PC-3 (cell line): ENCODE data around the gene ADARB2. TPM values are rescaled to one million over a fixed set of nuclear protein-coding genes. Genes with fewer than 3 reads are reported as not detected.

Source experiments
- ATAC-seq: fragments of 200-7000 bp; cut with Tn5 transposase; 2 replicates; pipeline ENCODE4 v1.9.1; 2020; ENCODE audit warnings: mild to moderate bottlenecking, moderate library complexity
- BruUV-seq: library from RNA; stranded (reverse); fragments of 400-500 nt; replicated peaks from 2 replicates; lab custom pipeline; 2021; lab: Mats Ljungman, UMichigan
- CTCF ChIA-PET: fragments of 300-600 bp; sonication (Branson Sonifier 250); formaldehyde crosslinking; loops from one replicate; lab custom pipeline; 2022; ENCODE audit warnings: antibody characterized with exemption; lab: Charles Lee
- POLR2A ChIA-PET: fragments of 300-600 bp; sonication (Branson Sonifier 250); formaldehyde crosslinking; loops from one replicate; lab custom pipeline; 2022; ENCODE audit warnings: antibody characterized with exemption; ENCODE audit not compliant: unreplicated experiment; lab: Charles Lee
- DNase-seq: peaks from one replicate; pipeline ENCODE4 v3.0.0-alpha.2; 2015
- H2AFZ ChIP-seq: fragments of 300-600 bp; sonication (generic); 2 replicates; pipeline ENCODE4 v1.6.0; 2016; ENCODE audit warnings: antibody characterized with exemption, low read length
- H3F3A ChIP-seq: fragments of 300-600 bp; sonication (generic); one replicate; pipeline ENCODE4 v1.6.0; 2017; ENCODE audit warnings: antibody characterized with exemption, low read length, control low read depth, mild to moderate bottlenecking; ENCODE audit not compliant: unreplicated experiment
- H3K27ac ChIP-seq: fragments of 300-600 bp; sonication (generic); 2 replicates; pipeline ENCODE4 v1.5.1; 2016; ENCODE audit warnings: mild to moderate bottlenecking, low read length
- H3K27me3 ChIP-seq: fragments of 300-600 bp; sonication (generic); 2 replicates; pipeline ENCODE4 v1.6.1; 2016; ENCODE audit warnings: low read length, mixed read lengths
- H3K36me3 ChIP-seq: fragments of 300-600 bp; sonication (generic); 2 replicates; pipeline ENCODE4 v1.6.1; 2016; ENCODE audit warnings: low read depth, mixed run types, low read length, mixed read lengths
- H3K4me1 ChIP-seq: fragments of 300-600 bp; sonication (generic); 2 replicates; pipeline ENCODE4 v1.5.1; 2016; ENCODE audit warnings: low read length; ENCODE audit not compliant: insufficient read depth
- H3K4me2 ChIP-seq: fragments of 300-600 bp; sonication (generic); 2 replicates; pipeline ENCODE4 v1.6.0; 2016; ENCODE audit warnings: low read length
- H3K4me3 ChIP-seq: fragments of 300-600 bp; sonication (generic); 2 replicates; pipeline ENCODE4 v1.5.1; 2016; ENCODE audit warnings: mild to moderate bottlenecking, low read length, mixed read lengths
- H3K79me2 ChIP-seq: fragments of 300-600 bp; sonication (generic); 2 replicates; pipeline ENCODE4 v1.6.1; 2017; ENCODE audit warnings: low read length, mixed read lengths
- H3K9ac ChIP-seq: fragments of 300-600 bp; sonication (generic); 2 replicates; pipeline ENCODE4 v1.6.0; 2016; ENCODE audit warnings: mild to moderate bottlenecking, low read length
- H3K9me2 ChIP-seq: fragments of 300-600 bp; sonication (generic); replicated peaks from 2 replicates; pipeline ENCODE4 v1.6.1; 2016; ENCODE audit warnings: mixed run types, low read length, mixed read lengths
- H3K9me3 ChIP-seq: fragments of 300-600 bp; sonication (generic); 2 replicates; pipeline ENCODE4 v1.6.1; 2016; ENCODE audit warnings: low read length, mixed read lengths
- H4K20me1 ChIP-seq: fragments of 300-600 bp; sonication (generic); 2 replicates; pipeline ENCODE4 v1.6.1; 2016; ENCODE audit warnings: low read length, mixed read lengths
- EZH2 ChIP-seq: fragments of 300-600 bp; sonication (generic); IDR thresholded peaks from one replicate; pipeline ENCODE4 v1.6.1; 2017; ENCODE audit warnings: antibody characterized with exemption, mild to moderate bottlenecking, low read length; ENCODE audit not compliant: unreplicated experiment
- EZH2phosphoT487 ChIP-seq: fragments of 300-600 bp; sonication (generic); IDR thresholded peaks from 2 replicates; pipeline ENCODE4 v1.6.1; 2018; ENCODE audit warnings: mild to moderate bottlenecking, antibody characterized with exemption, low read length, borderline replicate concordance
- intact Hi-C: fragments of 100-400 bp; cut with micrococcal nuclease; formaldehyde crosslinking; loops from 2 replicates; pipeline ENCODE4 v1.9.0; 2023
- total RNA-seq: library from RNA; depleted of rRNA; stranded (reverse); fragments of >200 nt; gene quantifications from 2 replicates; pipeline ENCODE4 v1.2.3, GENCODE V29; 2014
- TF ChIP-seq, protein P1 (sequence below): fragments of 300-600 bp; sonication (generic); conservative IDR thresholded peaks from 2 replicates; pipeline ENCODE4 v1.5.1; 2017; ENCODE audit warnings: antibody characterized with exemption, low read depth, mild to moderate bottlenecking, low read length

ADARB2 gene
- total RNA-seq, 1 experiment from 2014 or later = not detected

GRCh38 chr10:1166828-1167275 lies 570.5 kb downstream of the ADARB2 start:
- no peaks in the 10 kb centered on the region for H3K9me2 ChIP-seq
- H3K27me3 ChIP-seq = peaks cover 10% of the 10 kb centered on the region; the same call in 1 of the 2 replicates
- no peak overlapping the region for H3K27ac ChIP-seq
- no peak for ATAC-seq
- H3K9me3 ChIP-seq = no peaks in the 10 kb centered on the region
- no peak overlapping the region for H3K9ac ChIP-seq
- H2AFZ ChIP-seq = no peak overlapping the region
- intact Hi-C loops = no loop called here
- no TSS peak for BruUV-seq
- ChIA-PET CTCF (no interaction called here), POLR2A (no interaction called here)
- H3F3A ChIP-seq = no peaks in the 10 kb centered on the region
- H3K4me1 ChIP-seq = no peaks in the 10 kb centered on the region
- no peaks in the 10 kb centered on the region for H3K79me2 ChIP-seq
- no peak for DNase-seq
- no peak overlapping the region for H3K4me3 ChIP-seq
- no peaks in the 10 kb centered on the region for H4K20me1 ChIP-seq
- no peak overlapping the region for H3K4me2 ChIP-seq
- TF ChIP-seq, protein P1, sequence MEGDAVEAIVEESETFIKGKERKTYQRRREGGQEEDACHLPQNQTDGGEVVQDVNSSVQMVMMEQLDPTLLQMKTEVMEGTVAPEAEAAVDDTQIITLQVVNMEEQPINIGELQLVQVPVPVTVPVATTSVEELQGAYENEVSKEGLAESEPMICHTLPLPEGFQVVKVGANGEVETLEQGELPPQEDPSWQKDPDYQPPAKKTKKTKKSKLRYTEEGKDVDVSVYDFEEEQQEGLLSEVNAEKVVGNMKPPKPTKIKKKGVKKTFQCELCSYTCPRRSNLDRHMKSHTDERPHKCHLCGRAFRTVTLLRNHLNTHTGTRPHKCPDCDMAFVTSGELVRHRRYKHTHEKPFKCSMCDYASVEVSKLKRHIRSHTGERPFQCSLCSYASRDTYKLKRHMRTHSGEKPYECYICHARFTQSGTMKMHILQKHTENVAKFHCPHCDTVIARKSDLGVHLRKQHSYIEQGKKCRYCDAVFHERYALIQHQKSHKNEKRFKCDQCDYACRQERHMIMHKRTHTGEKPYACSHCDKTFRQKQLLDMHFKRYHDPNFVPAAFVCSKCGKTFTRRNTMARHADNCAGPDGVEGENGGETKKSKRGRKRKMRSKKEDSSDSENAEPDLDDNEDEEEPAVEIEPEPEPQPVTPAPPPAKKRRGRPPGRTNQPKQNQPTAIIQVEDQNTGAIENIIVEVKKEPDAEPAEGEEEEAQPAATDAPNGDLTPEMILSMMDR = no peak
- no peak for TF ChIP-seq EZH2phosphoT487
- no peak for TF ChIP-seq EZH2
- H3K36me3 ChIP-seq = no peaks in the 10 kb centered on the region

DNA sequence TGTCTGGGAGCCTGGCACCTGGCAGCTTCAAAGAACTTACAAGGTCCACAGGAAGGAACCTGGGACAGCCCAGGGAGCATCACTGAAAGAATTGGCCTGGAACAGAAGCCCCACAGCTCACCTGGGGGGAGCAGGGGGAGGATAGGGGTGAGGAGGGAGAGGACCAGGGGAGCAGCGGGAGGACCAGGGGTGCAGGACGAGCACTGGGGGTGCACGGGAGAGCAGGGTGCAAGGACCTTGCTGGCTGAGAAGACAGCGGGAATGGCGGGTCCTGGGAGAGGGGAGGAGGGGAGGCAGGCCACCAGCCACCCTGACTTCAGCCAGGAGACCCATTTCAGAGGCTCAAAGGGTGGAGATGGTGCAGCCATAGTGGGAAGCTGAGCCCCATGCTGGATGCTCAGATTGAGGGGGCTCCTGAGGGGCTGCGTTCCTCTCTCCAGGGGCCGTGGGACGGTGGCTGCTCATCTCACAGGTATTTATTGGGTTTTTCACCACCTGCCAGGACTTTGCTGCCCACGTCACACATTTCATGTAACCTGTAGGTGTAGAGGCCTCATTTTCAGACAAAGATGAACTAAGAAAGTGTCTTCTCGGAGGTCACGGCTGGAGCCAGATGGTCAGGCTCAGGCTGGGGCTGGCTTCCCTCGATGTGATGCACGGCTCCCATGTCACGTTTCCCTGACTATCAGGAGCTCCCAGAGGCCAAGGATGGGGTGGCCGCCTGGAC lies 571.1 kb downstream of the ADARB2 start:
- no TSS peak for BruUV-seq
- Histone ChIP-seq H3F3A (no peaks in the 10 kb centered on the region), H3K27me3 (peaks cover 10% of the 10 kb centered on the region; the same call in 1 of the 2 replicates), H4K20me1 (no peaks in the 10 kb centered on the region), H3K36me3 (no peaks in the 10 kb centered on the region), H2AFZ (no peak overlapping the region), H3K4me2 (no peak overlapping the region), H3K79me2 (no peaks in the 10 kb centered on the region), H3K27ac (no peak overlapping the region), H3K9me3 (no peaks in the 10 kb centered on the region), H3K4me3 (no peak overlapping the region), H3K9me2 (no peaks in the 10 kb centered on the region), H3K4me1 (no peaks in the 10 kb centered on the region), H3K9ac (no peak overlapping the region)
- TF ChIP-seq, protein P1 = no peak
- TF ChIP-seq EZH2phosphoT487 (no peak), EZH2 (no peak)
- ChIA-PET POLR2A (no interaction called here), CTCF (no interaction called here)
- no peak for ATAC-seq
- intact Hi-C loops = no loop called here
- no peak for DNase-seq

DNA sequence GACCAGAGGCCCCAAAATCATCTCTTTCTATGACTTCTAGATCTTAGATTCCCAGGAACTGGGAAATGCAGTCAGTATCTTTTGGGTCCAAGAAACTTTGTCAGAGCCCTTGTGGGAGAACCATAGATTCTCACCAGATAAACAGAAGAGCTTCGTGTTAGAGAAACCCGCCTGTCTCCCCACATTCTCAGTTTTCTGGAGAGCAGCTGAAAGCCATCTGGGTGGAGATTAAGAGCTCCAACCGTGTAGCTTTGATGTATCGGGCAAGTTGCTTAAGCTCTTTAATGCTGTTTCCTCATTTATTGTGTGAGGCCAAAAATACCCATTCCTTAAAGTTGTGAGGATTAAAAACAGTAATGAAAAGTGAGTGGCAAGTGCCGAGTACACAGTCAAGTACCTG lies 573.5 kb downstream of the ADARB2 start:
- Histone ChIP-seq H3K9ac (no peak overlapping the region), H3K27me3 (peaks cover 10% of the 10 kb centered on the region; the same call in 1 of the 2 replicates), H3K9me3 (no peaks in the 10 kb centered on the region), H3K4me3 (no peak overlapping the region), H3K36me3 (no peaks in the 10 kb centered on the region), H4K20me1 (no peaks in the 10 kb centered on the region), H2AFZ (no peak overlapping the region), H3K79me2 (no peaks in the 10 kb centered on the region), H3F3A (no peaks in the 10 kb centered on the region), H3K4me2 (no peak overlapping the region), H3K9me2 (no peaks in the 10 kb centered on the region), H3K27ac (no peak overlapping the region), H3K4me1 (no peaks in the 10 kb centered on the region)
- POLR2A ChIA-PET = no interaction called here
- intact Hi-C loops = no loop called here
- no TSS peak for BruUV-seq
- TF ChIP-seq, protein P1 = no peak
- TF ChIP-seq EZH2phosphoT487 (no peak), EZH2 (no peak)
- DNase-seq = no peak
- CTCF ChIA-PET = no interaction called here
- ATAC-seq = no peak
